ENCODE measurements around the gene SLC5A8.
"Not testable (repeated sequence)": the region's sequence is repeated elsewhere in the genome, so short reads cannot be mapped to it uniquely, and the experiment has no call there.

The SLC5A8 gene

GRCh38 chr12:101168001-101168400 is 42.0 kb downstream of the SLC5A8 start:
- no peak for DNase-seq

GRCh38 chr12:101166866-101167265 is 43.2 kb downstream of the SLC5A8 start:
- no peak for DNase-seq

- DNase-seq: no peak
Observed at GRCh38 chr12:101165319-101165718, 44.7 kb downstream of the SLC5A8 start.

- not testable (repeated sequence) for DNase-seq
Observed at GRCh38 chr12:101145777-101146431, 64.1 kb downstream of the SLC5A8 start.

GRCh38 chr12:101127521-101128219 is 82.4 kb downstream of the SLC5A8 start:
- no peak for DNase-seq

GRCh38 chr12:101117842-101118241 is 92.2 kb downstream of the SLC5A8 start:
- DNase-seq: no peak

- no peak for DNase-seq
Observed at GRCh38 chr12:101116911-101117310, 93.1 kb downstream of the SLC5A8 start.

GRCh38 chr12:101115326-101115725 is 94.7 kb downstream of the SLC5A8 start:
- no peak for DNase-seq

GRCh38 chr12:101111441-101111840 is 98.6 kb downstream of the SLC5A8 start:
- DNase-seq: no peak

GRCh38 chr12:101110866-101111265 is 99.2 kb downstream of the SLC5A8 start:
- DNase-seq: no peak

GRCh38 chr12:101108130-101108529 is 101.9 kb downstream of the SLC5A8 start:
- DNase-seq: no peak

- no peak for DNase-seq
Observed at GRCh38 chr12:101107032-101107763, 102.8 kb downstream of the SLC5A8 start.
